Thoracic aorta (tissue), 2 donors: ENCODE data around the gene MSANTD2. TPM values are rescaled to one million over a fixed set of nuclear protein-coding genes. Genes with fewer than 3 reads are reported as not detected.

ENCODE experiments used
- ATAC-seq: fragments of 150-250 bp; one replicate; pipeline ENCODE4 v1.8.0; 2017; ENCODE audit warnings: low read depth; ENCODE audit not compliant: insufficient number of reproducible peaks, low FRiP score
- DNase-seq: peaks from one replicate; pipeline ENCODE4 v3.0.0-alpha.2; 2020; ENCODE audit warnings: low spot score
- H3K27ac ChIP-seq, 2 donors: fragments of 200-600 bp; sonication (generic); 1 replicate in 1 of 2; 2 replicates in 1 of 2; pipeline ENCODE4 v1.5.1; 2016; ENCODE audit warnings: mild to moderate bottlenecking in 2 of 2, moderate library complexity in 2 of 2
- H3K27me3 ChIP-seq: fragments of 200-600 bp; sonication (generic); replicated peaks from 2 replicates; pipeline ENCODE4 v1.6.0; 2016; ENCODE audit warnings: mild to moderate bottlenecking; ENCODE audit not compliant: insufficient read depth
- H3K36me3 ChIP-seq: fragments of 200-600 bp; sonication (generic); one replicate; pipeline ENCODE4 v1.5.1; 2016
- H3K4me1 ChIP-seq, 2 donors: fragments of 200-600 bp; sonication (generic); 1 replicate in 1 of 2; 2 replicates in 1 of 2; pipeline versions ENCODE4 v1.5.1 to v1.6.0; 2016; ENCODE audit warnings: low read depth in 2 of 2, mild to moderate bottlenecking in 1 of 2; ENCODE audit not compliant: control insufficient read depth in 1 of 2
- H3K4me3 ChIP-seq: fragments of 200-600 bp; sonication (generic); 2 replicates; pipeline ENCODE4 v1.5.1; 2016; ENCODE audit warnings: mild to moderate bottlenecking
- H3K9me3 ChIP-seq: fragments of 200-600 bp; sonication (generic); 2 replicates; pipeline ENCODE4 v1.5.1; 2016
- total RNA-seq, 2 donors: library from RNA; depleted of rRNA; stranded (reverse); fragments of >200 nt; gene quantifications; one replicate each; pipeline versions ENCODE4 v1.1.0 to v1.2.3, GENCODE V29; 2016
- TF ChIP-seq, protein P1 (sequence below): fragments of 200-600 bp; sonication (generic); IDR thresholded peaks from one replicate; pipeline ENCODE4 v1.5.1; 2019; ENCODE audit warnings: antibody characterized with exemption

MSANTD2 gene
- total RNA-seq, 2 donors from 2014 or later = 16.4 to 29.4 TPM

DNA sequence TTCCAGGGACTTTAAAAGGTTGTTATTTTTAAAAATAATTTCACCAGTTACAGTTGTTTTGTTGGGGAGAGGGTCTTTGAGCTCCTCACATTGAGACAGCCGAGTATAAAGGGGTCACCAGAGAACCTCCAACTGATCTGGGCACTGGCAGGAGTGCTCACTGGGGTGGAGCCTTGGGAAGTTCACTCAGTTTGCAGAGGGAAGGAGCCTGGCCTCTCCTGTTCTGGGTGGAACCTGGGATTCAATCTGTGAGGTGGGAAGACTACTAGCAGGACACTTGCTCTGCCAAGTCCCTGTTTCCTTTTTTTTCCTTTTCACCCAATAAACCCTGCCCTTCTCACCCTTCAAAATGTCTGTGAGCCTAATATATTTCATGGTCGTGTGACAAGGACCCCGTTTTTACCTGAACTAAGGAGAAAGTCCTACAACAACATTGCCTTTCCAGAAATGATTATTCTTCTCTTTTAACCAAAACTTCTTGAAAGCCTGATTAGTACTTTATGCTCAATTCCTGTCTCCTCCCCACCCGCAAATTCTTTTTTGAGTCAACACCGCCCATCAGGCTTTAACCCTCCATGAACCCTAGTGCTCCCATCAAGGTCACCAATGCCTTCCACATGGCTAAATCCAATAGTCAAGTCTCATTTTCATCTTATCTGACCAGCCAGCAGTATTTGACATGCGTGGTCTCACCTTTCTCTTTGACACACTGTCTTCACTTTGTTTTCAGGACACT lies 22.0 kb upstream of the MSANTD2 start:
- Histone ChIP-seq H3K4me3 (no peak overlapping the region), H3K27ac (no peak overlapping the region), H3K9me3 (no peaks in the 10 kb centered on the region), H3K36me3 (no peaks in the 10 kb centered on the region), H3K27me3 (no peaks in the 10 kb centered on the region), H3K4me1 (no peaks in the 10 kb centered on the region)
- DNase-seq = no peak
- TF ChIP-seq, protein P1, sequence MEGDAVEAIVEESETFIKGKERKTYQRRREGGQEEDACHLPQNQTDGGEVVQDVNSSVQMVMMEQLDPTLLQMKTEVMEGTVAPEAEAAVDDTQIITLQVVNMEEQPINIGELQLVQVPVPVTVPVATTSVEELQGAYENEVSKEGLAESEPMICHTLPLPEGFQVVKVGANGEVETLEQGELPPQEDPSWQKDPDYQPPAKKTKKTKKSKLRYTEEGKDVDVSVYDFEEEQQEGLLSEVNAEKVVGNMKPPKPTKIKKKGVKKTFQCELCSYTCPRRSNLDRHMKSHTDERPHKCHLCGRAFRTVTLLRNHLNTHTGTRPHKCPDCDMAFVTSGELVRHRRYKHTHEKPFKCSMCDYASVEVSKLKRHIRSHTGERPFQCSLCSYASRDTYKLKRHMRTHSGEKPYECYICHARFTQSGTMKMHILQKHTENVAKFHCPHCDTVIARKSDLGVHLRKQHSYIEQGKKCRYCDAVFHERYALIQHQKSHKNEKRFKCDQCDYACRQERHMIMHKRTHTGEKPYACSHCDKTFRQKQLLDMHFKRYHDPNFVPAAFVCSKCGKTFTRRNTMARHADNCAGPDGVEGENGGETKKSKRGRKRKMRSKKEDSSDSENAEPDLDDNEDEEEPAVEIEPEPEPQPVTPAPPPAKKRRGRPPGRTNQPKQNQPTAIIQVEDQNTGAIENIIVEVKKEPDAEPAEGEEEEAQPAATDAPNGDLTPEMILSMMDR = no peak
- ATAC-seq = no peak

DNA sequence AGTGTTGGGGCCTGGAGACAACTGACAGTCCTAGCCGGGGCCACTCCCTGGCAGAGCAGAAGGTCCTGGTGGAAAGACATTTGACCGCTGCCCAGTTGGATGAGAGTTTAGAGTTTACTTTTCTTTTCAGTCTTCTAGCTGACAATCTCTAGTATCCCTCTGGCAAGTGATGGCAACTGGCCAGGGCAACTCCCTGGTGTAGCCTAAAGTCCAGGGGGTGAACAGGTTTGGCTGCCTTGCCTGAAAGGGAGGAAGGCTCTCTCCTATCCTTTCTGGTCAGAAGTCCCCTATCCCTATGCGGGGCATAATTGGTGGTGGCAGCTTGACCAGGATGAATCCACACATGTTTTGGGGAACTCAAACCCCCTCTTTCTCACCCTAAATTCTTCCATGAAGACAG lies 16.8 kb upstream of the MSANTD2 start:
- Histone ChIP-seq H3K36me3 (no peaks in the 10 kb centered on the region), H3K9me3 (no peaks in the 10 kb centered on the region), H3K27me3 (no peaks in the 10 kb centered on the region), H3K4me1 (no peaks in the 10 kb centered on the region), H3K4me3 (no peak overlapping the region), H3K27ac (no peak overlapping the region)
- DNase-seq (no peak), ATAC-seq (no peak)
- TF ChIP-seq, protein P1 = no peak

DNA sequence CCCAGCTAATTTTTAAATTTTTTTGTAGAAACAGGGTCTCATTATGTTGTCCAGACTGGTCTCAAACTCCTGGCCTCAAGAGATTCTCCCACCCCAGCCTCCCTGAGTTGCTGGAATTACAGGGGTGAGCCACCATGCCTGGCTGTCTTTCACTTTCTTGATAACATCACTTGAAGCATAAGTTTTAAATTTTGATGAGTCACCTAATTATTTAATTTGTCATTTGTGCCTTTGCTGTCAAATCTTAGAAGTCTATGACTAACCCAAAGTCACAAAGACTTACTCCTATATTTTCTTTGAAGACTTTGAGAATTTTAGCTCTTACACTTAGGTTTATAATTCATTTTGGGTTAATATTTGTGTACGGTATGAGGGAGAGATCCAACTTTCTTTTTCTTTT lies 14.5 kb upstream of the MSANTD2 start:
- Histone ChIP-seq H3K4me1 (no peaks in the 10 kb centered on the region), H3K27ac (no peak overlapping the region), H3K27me3 (no peaks in the 10 kb centered on the region), H3K4me3 (no peak overlapping the region), H3K9me3 (no peaks in the 10 kb centered on the region), H3K36me3 (no peaks in the 10 kb centered on the region)
- ATAC-seq (no peak), DNase-seq (no peak)
- TF ChIP-seq, protein P1 = no peak

DNA sequence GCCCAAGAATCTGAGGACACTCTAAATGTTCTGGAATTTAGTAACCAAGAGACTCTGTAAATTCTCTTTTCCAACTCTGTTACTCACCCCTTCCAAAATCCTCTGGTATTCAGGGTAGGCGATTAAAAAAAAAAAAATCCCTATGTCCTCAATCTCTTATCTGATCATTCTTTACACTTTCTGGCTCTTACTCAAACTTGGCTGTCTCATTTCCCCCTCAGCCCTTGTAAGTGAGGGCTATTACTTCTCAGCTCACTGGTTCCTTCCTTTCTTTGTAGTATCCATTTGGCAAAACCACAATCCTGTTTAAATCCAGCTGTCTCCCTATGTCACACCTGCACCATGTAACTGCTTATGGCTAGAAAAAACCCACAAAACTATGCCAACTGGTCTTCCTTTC lies 12.7 kb upstream of the MSANTD2 start:
- Histone ChIP-seq H3K4me1 (no peaks in the 10 kb centered on the region), H3K4me3 (no peak overlapping the region), H3K27ac (no peak overlapping the region), H3K9me3 (no peaks in the 10 kb centered on the region), H3K36me3 (no peaks in the 10 kb centered on the region), H3K27me3 (no peaks in the 10 kb centered on the region)
- TF ChIP-seq, protein P1 = no peak
- DNase-seq = no peak
- ATAC-seq = no peak

DNA sequence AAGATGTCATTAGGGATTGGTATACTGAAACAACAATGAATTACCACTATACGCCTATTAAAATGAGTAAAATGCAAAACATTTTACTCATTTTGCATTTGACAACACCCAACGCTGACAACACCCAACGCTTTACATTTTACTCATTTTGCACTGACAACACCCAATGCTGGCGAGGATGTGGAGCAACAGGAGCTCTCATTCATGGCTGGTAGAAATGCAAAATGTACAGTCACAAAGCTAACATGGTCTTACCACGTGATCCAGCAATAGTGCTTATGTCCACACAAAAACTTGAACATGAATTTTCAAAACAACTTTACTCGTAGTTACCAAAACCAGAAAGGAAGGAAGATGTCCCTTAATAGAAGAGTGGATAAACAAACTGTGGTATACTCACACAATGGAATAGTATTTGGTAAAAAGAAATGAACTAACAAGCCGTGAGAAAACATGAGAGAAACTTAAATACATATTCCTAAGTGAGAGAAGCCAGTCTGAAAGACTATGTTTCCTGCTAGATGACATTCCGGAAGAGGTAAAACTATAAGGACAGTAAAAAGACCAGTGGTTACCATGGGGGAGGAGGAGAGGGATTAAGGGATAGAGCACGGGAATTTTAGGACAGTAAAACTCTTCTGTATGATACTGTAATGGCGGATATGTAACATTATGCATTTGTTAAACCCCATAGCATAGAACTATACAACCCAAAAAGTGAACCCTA lies 11.4 kb upstream of the MSANTD2 start:
- no peaks in the 10 kb centered on the region for H3K36me3 ChIP-seq
- H3K9me3 ChIP-seq = no peaks in the 10 kb centered on the region
- no peaks in the 10 kb centered on the region for H3K27me3 ChIP-seq
- no peaks in the 10 kb centered on the region for H3K4me1 ChIP-seq
- no peak overlapping the region for H3K27ac ChIP-seq
- no peak for ATAC-seq
- no peak overlapping the region for H3K4me3 ChIP-seq
- TF ChIP-seq, protein P1 = no peak
- no peak for DNase-seq
